SK-N-SH treated with all-trans-retinoic acid at 6 μM for 48 hours (cell line): Measurements from ENCODE around the gene RFX8.

ENCODE experiments used
- ATAC-seq: fragments of 200-7000 bp; cut with Tn5 transposase; 3 replicates; pipeline ENCODE4 v1.9.1; 2020; ENCODE audit warnings: mild to moderate bottlenecking, moderate library complexity
- ARNTL ChIP-seq: fragments of 450-650 bp; formaldehyde crosslinking; IDR thresholded peaks from 2 replicates; pipeline ENCODE4 v1.5.0; 2020; ENCODE audit warnings: low read depth, mild to moderate bottlenecking, moderate library complexity, borderline replicate concordance
- CSDC2 ChIP-seq: fragments of 250-450 bp; sonication (Bioruptor Pico); IDR thresholded peaks from 2 replicates; pipeline ENCODE4 v1.5.0; 2020; ENCODE audit warnings: mild to moderate bottlenecking, moderate library complexity
- CSRNP3 ChIP-seq: fragments of 250-450 bp; sonication (Bioruptor Pico); IDR thresholded peaks from 2 replicates; pipeline ENCODE4 v1.5.1; 2021; ENCODE audit warnings: mild to moderate bottlenecking, moderate library complexity
- ESRRG ChIP-seq: fragments of 250-450 bp; sonication (Bioruptor Pico); IDR thresholded peaks from 2 replicates; pipeline ENCODE4 v1.6.1; 2021; ENCODE audit warnings: mild to moderate bottlenecking
- GLIS3 ChIP-seq: fragments of 250-450 bp; sonication (Bioruptor Pico); IDR thresholded peaks from 2 replicates; pipeline ENCODE4 v1.5.0; 2020; ENCODE audit warnings: mild to moderate bottlenecking, moderate library complexity
- ISL1 ChIP-seq: fragments of 250-450 bp; sonication (Bioruptor Pico); IDR thresholded peaks from 2 replicates; pipeline ENCODE4 v2.1.2; 2022; ENCODE audit warnings: mild to moderate bottlenecking, moderate library complexity
- RARB ChIP-seq: fragments of 250-450 bp; sonication (Bioruptor Pico); IDR thresholded peaks from 2 replicates; pipeline ENCODE4 v1.8.0; 2021; ENCODE audit warnings: mild to moderate bottlenecking, moderate library complexity
- SNAI2 ChIP-seq: fragments of 250-450 bp; sonication (Bioruptor Pico); IDR thresholded peaks from 2 replicates; pipeline ENCODE4 v1.5.0; 2020; ENCODE audit warnings: mild to moderate bottlenecking, moderate library complexity
- TCF4 ChIP-seq: fragments of 250-450 bp; sonication (Bioruptor Pico); IDR thresholded peaks from 2 replicates; pipeline ENCODE4 v1.8.0; 2021; ENCODE audit warnings: mild to moderate bottlenecking, moderate library complexity, borderline replicate concordance
- TOX ChIP-seq: fragments of 250-450 bp; sonication (Bioruptor Pico); IDR thresholded peaks from 2 replicates; pipeline ENCODE4 v1.8.0; 2021; ENCODE audit warnings: mild to moderate bottlenecking, moderate library complexity, borderline replicate concordance
- ZC3H10 ChIP-seq: fragments of 250-450 bp; sonication (Bioruptor Pico); IDR thresholded peaks from 2 replicates; pipeline ENCODE4 v1.5.1; 2021; ENCODE audit warnings: mild to moderate bottlenecking, moderate library complexity
- ZFP3 ChIP-seq: fragments of 250-450 bp; sonication (Bioruptor Pico); IDR thresholded peaks from 2 replicates; pipeline ENCODE4 v1.5.0; 2020; ENCODE audit warnings: mild to moderate bottlenecking, moderate library complexity
- ZFP30 ChIP-seq: fragments of 450-650 bp; formaldehyde crosslinking; IDR thresholded peaks from 2 replicates; pipeline ENCODE4 v1.5.0; 2022; ENCODE audit warnings: mild to moderate bottlenecking, moderate library complexity
- ZNF70 ChIP-seq: fragments of 450-650 bp; formaldehyde crosslinking; IDR thresholded peaks from 2 replicates; pipeline ENCODE4 v1.5.0; 2020; ENCODE audit warnings: mild to moderate bottlenecking, moderate library complexity
- ZNF8 ChIP-seq: fragments of 450-650 bp; formaldehyde crosslinking; IDR thresholded peaks from 2 replicates; pipeline ENCODE4 v1.5.0; 2020; ENCODE audit warnings: mild to moderate bottlenecking, moderate library complexity
- TF ChIP-seq, protein P1 (sequence below): fragments of 250-450 bp; sonication (Bioruptor Pico); IDR thresholded peaks from 2 replicates; pipeline ENCODE4 v1.5.0; 2020; ENCODE audit warnings: mild to moderate bottlenecking, moderate library complexity
- TF ChIP-seq, protein P2 (sequence below): fragments of 250-450 bp; sonication (Bioruptor Pico); IDR thresholded peaks from 2 replicates; pipeline ENCODE4 v1.5.1; 2020; ENCODE audit warnings: low read depth, mild to moderate bottlenecking, moderate library complexity
- TF ChIP-seq, protein P3 (sequence below): fragments of 250-450 bp; sonication (Bioruptor Pico); IDR thresholded peaks from 2 replicates; pipeline ENCODE4 v1.8.0; 2020; ENCODE audit warnings: mild to moderate bottlenecking, moderate library complexity, borderline replicate concordance
- TF ChIP-seq, protein P4 (sequence below): fragments of 250-450 bp; sonication (Bioruptor Pico); IDR thresholded peaks from 2 replicates; pipeline ENCODE4 v1.8.0; 2021; ENCODE audit warnings: low read depth, mild to moderate bottlenecking, moderate library complexity, borderline replicate concordance

The RFX8 gene

GRCh38 chr2:101500860-101501259 is 25.9 kb upstream of the RFX8 start:
- ATAC-seq, result no peak
- TF ChIP-seq SNAI2 (no peak), ZFP3 (CRISPR knock-in tag) (no peak), ZNF8 (CRISPR knock-in tag) (no peak)
- TF ChIP-seq, all 23 proteins: peak for 0

- no peak for TF ChIP-seq ZFP30 (CRISPR knock-in tag)
- TF ChIP-seq, protein P1, sequence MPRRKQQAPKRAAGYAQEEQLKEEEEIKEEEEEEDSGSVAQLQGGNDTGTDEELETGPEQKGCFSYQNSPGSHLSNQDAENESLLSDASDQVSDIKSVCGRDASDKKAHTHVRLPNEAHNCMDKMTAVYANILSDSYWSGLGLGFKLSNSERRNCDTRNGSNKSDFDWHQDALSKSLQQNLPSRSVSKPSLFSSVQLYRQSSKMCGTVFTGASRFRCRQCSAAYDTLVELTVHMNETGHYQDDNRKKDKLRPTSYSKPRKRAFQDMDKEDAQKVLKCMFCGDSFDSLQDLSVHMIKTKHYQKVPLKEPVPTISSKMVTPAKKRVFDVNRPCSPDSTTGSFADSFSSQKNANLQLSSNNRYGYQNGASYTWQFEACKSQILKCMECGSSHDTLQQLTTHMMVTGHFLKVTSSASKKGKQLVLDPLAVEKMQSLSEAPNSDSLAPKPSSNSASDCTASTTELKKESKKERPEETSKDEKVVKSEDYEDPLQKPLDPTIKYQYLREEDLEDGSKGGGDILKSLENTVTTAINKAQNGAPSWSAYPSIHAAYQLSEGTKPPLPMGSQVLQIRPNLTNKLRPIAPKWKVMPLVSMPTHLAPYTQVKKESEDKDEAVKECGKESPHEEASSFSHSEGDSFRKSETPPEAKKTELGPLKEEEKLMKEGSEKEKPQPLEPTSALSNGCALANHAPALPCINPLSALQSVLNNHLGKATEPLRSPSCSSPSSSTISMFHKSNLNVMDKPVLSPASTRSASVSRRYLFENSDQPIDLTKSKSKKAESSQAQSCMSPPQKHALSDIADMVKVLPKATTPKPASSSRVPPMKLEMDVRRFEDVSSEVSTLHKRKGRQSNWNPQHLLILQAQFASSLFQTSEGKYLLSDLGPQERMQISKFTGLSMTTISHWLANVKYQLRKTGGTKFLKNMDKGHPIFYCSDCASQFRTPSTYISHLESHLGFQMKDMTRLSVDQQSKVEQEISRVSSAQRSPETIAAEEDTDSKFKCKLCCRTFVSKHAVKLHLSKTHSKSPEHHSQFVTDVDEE (CRISPR knock-in tag), result no peak
- TF ChIP-seq ZFP3 (CRISPR knock-in tag), result no peak
- TF ChIP-seq, protein P2, sequence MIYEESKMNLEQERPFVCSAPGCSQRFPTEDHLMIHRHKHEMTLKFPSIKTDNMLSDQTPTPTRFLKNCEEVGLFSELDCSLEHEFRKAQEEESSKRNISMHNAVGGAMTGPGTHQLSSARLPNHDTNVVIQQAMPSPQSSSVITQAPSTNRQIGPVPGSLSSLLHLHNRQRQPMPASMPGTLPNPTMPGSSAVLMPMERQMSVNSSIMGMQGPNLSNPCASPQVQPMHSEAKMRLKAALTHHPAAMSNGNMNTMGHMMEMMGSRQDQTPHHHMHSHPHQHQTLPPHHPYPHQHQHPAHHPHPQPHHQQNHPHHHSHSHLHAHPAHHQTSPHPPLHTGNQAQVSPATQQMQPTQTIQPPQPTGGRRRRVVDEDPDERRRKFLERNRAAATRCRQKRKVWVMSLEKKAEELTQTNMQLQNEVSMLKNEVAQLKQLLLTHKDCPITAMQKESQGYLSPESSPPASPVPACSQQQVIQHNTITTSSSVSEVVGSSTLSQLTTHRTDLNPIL (CRISPR knock-in tag), result no peak
- TF ChIP-seq ARNTL, result no peak
- no peak for TF ChIP-seq ESRRG (CRISPR knock-in tag)
- TF ChIP-seq ISL1 (CRISPR knock-in tag), result no peak
- TF ChIP-seq, protein P3, sequence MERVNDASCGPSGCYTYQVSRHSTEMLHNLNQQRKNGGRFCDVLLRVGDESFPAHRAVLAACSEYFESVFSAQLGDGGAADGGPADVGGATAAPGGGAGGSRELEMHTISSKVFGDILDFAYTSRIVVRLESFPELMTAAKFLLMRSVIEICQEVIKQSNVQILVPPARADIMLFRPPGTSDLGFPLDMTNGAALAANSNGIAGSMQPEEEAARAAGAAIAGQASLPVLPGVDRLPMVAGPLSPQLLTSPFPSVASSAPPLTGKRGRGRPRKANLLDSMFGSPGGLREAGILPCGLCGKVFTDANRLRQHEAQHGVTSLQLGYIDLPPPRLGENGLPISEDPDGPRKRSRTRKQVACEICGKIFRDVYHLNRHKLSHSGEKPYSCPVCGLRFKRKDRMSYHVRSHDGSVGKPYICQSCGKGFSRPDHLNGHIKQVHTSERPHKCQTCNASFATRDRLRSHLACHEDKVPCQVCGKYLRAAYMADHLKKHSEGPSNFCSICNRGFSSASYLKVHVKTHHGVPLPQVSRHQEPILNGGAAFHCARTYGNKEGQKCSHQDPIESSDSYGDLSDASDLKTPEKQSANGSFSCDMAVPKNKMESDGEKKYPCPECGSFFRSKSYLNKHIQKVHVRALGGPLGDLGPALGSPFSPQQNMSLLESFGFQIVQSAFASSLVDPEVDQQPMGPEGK (CRISPR knock-in tag), result no peak
- no peak for TF ChIP-seq RARB (CRISPR knock-in tag)
- TF ChIP-seq ZNF70 (CRISPR knock-in tag), result no peak
- no peak for TF ChIP-seq CSDC2 (CRISPR knock-in tag)
- no peak for TF ChIP-seq ZC3H10
- TF ChIP-seq, protein P4, sequence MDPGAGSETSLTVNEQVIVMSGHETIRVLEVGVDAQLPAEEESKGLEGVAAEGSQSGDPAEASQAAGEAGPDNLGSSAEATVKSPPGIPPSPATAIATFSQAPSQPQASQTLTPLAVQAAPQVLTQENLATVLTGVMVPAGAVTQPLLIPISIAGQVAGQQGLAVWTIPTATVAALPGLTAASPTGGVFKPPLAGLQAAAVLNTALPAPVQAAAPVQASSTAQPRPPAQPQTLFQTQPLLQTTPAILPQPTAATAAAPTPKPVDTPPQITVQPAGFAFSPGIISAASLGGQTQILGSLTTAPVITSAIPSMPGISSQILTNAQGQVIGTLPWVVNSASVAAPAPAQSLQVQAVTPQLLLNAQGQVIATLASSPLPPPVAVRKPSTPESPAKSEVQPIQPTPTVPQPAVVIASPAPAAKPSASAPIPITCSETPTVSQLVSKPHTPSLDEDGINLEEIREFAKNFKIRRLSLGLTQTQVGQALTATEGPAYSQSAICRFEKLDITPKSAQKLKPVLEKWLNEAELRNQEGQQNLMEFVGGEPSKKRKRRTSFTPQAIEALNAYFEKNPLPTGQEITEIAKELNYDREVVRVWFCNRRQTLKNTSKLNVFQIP (CRISPR knock-in tag), result no peak
- TF ChIP-seq, all 23 proteins: peak for 0
- ATAC-seq, result no peak
Measured at GRCh38 chr2:101500180-101500579, 25.3 kb upstream of the RFX8 start.

- peak; percentile 83 for ATAC-seq
- TF ChIP-seq ZFP3 (CRISPR knock-in tag) (0 out of 2 replicates have a peak, but pooled peaks have one; percentile 54), TCF4 (peak; percentile 26; the same call in 1 of the 2 replicates), ISL1 (CRISPR knock-in tag) (peak; percentile 66)
- TF ChIP-seq, protein P3 (CRISPR knock-in tag), result no peak
Measured at GRCh38 chr2:101496279-101496678, 21.4 kb upstream of the RFX8 start.

DNA sequence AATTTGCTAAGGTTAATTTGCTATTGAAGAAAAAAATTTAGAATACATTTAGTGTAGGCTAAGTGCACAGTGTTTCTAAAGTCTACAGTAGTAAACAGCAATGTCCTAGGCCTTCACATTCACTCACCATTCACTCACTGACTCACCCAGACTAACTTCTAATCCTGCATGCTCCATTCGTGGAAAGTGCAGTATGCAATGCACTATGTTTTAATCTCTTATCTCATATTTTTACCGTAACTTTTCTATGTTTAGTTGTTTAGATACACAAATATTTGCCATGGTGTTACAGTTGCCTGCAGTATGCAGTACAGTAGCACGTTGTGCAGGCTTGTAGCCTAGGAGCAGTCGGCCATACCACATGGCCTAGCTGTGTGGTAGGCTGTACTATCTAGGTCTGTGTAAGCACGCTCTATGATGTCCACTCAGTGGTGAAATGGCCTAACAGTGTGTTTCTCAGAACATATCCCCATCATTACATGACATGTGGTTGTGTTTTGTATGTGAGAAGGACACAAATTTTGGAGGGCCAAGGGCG is 18.1 kb upstream of the RFX8 start:
- ATAC-seq, result no peak
- no peak for TF ChIP-seq SNAI2
- TF ChIP-seq TOX (CRISPR knock-in tag), result no peak
- TF ChIP-seq, protein P2 (CRISPR knock-in tag), result no peak
- no peak for TF ChIP-seq ZFP30 (CRISPR knock-in tag)
- no peak for TF ChIP-seq ISL1 (CRISPR knock-in tag)
- no peak for TF ChIP-seq CSRNP3 (CRISPR knock-in tag)
- no peak for TF ChIP-seq GLIS3 (CRISPR knock-in tag)
- no peak for TF ChIP-seq ARNTL
- no peak for TF ChIP-seq ZNF70 (CRISPR knock-in tag)
- TF ChIP-seq, protein P1 (CRISPR knock-in tag), result no peak
